Prostate gland (tissue), 2 donors: ENCODE data around the gene SH2D1A.

Source experiments
- POLR2A ChIP-seq: fragments of 450-650 bp; IDR thresholded peaks from one replicate; pipeline ENCODE4 v1.6.1; 2016; ENCODE audit warnings: antibody characterized with exemption, mild to moderate bottlenecking
- TF ChIP-seq, protein P1 (sequence below), 4 experiments: fragments of 200-600 bp in 2 of 4; fragments of 450-650 bp in 2 of 4; sonication (generic) in 2 of 4; IDR thresholded peaks; 1 replicate in 3 of 4; 2 replicates in 1 of 4; pipeline ENCODE4 v1.5.1; 2016 to 2019; ENCODE audit warnings: antibody characterized with exemption in 4 of 4, mild to moderate bottlenecking in 2 of 4, moderate library complexity in 2 of 4

DNA sequence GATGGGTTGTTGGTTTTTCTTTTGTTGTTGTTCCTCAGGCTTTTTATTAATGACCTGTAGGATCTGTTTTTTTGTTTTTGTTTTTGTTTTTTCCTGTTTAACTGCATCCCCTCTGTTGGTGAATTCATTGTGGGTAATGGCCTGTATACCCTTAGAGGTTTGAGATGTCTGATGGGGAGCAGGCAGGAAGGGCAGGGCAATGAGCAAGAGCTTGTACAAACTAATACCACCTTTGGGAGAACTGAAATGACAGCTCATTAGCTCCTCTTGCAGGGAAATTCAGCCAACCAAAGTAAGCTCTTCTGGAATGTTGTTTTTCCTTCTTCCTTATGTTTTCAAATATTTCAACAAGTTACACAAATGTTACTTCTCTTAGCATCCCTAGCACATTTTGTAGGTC, 23.4 kb downstream of the SH2D1A start:
- TF ChIP-seq POLR2A = no peak
- TF ChIP-seq, protein P1, sequence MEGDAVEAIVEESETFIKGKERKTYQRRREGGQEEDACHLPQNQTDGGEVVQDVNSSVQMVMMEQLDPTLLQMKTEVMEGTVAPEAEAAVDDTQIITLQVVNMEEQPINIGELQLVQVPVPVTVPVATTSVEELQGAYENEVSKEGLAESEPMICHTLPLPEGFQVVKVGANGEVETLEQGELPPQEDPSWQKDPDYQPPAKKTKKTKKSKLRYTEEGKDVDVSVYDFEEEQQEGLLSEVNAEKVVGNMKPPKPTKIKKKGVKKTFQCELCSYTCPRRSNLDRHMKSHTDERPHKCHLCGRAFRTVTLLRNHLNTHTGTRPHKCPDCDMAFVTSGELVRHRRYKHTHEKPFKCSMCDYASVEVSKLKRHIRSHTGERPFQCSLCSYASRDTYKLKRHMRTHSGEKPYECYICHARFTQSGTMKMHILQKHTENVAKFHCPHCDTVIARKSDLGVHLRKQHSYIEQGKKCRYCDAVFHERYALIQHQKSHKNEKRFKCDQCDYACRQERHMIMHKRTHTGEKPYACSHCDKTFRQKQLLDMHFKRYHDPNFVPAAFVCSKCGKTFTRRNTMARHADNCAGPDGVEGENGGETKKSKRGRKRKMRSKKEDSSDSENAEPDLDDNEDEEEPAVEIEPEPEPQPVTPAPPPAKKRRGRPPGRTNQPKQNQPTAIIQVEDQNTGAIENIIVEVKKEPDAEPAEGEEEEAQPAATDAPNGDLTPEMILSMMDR (IDR thresholded peaks at IDR 0.05) = no peak
